ENCODE results near the gene WASHC4. TPM values are rescaled to one million over a fixed set of nuclear protein-coding genes. Genes with fewer than 3 reads are reported as not detected.

WASHC4 gene
- total and polyA plus RNA-seq, 10 of the 15 experiments (the other 5 are each of a cell fraction or from before 2014, with no cell fraction given): 16.0 to 50.6 (median 34.0) TPM

DNA sequence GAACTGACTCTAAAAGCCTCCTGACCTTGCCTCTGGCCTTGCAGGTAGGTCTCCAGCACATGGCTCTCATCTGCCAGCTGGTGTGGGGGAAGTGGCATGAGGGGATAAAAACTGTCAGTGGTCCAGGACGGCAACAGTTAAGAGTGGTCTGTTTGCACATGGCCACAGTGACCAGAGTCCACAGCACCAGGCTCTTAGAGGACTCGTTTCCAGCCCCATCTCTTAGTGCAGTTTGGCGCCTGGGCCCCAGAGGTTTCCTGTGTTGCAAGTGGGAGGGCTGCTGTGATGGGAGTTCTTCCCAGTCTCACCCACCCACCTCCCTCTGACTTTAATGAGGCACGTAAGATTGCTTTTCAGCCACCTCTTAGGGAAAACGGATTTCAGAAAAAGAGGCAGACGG, 91.4 kb downstream of the WASHC4 start:
- Histone ChIP-seq H3K27ac (ENCODE audit: control insufficient read depth, insufficient read depth) (no peak overlapping the region), H3K9ac (ENCODE audit: control insufficient read depth, insufficient read depth, low read length) (no peak overlapping the region), H3K27me3 (replicated peaks in 1 of 2; ENCODE audit: control insufficient read depth in 2 of 2, insufficient read depth in 2 of 2, low read length in 1 of 2) (no peaks in the 10 kb centered on the region), H2AFZ (ENCODE audit: control insufficient read depth, low read depth, low read length) (no peak overlapping the region), H3K4me1 (ENCODE audit: control insufficient read depth, insufficient read depth, low read length) (no peaks in the 10 kb centered on the region), H3K79me2 (ENCODE audit: control insufficient read depth, insufficient read depth, low read length) (no peaks in the 10 kb centered on the region), H3K4me3 (no peak overlapping the region), H3K36me3 (ENCODE audit: control insufficient read depth in 2 of 2, insufficient read depth in 2 of 2, low read length in 1 of 2) (peaks cover 2 to 9% of the 10 kb centered on the region in 2 experiments), H3K4me2 (ENCODE audit: control insufficient read depth, insufficient read depth) (no peak overlapping the region), H3K9me3 (replicated peaks; ENCODE audit: control insufficient read depth, insufficient read depth, low read length) (no peaks in the 10 kb centered on the region), H4K20me1 (ENCODE audit: control insufficient read depth, insufficient read depth) (peaks cover 2% of the 10 kb centered on the region; the same call in 1 of the 2 replicates)
- no peak for FAIRE-seq
- POLR2A ChIA-PET: no interaction called here
- no peak for ATAC-seq
- TF ChIP-seq SPI1 (IDR thresholded peaks at IDR 0.05; ENCODE audit: borderline replicate concordance, insufficient read depth, low read depth, low read length) (no peak), ATF3 (IDR thresholded peaks at IDR 0.05; ENCODE audit: borderline replicate concordance, extremely low read depth, low read depth, low read length) (no peak), ZNF384 (IDR thresholded peaks at IDR 0.05; ENCODE audit: borderline replicate concordance, low read depth, low read length) (no peak)
- RAD21 ChIA-PET (ENCODE audit: unreplicated experiment): no interaction called here
- BruUV-seq (replicated peaks): no TSS peak
- in situ Hi-C loops (cut with MboI): no loop called here
- intact Hi-C loops (cut with micrococcal nuclease; ENCODE audit: unreplicated experiment): no loop called here
- CTCF ChIA-PET: no interaction called here
- no peak for DNase-seq (ENCODE audit: low read depth, low spot score)
- WGBS (ENCODE audit: insufficient coverage, insufficient replicate concordance, low lambda C conversion rate, missing lambda C conversion rate): 98% methylated on average over 6 of the region's 6 CpGs
- SMC1A ChIA-PET (ENCODE audit: uncharacterized antibody, unreplicated experiment): no interaction called here

GRCh38 chr12:105200385-105200784, 92.9 kb downstream of the WASHC4 start:
- no TSS peak for BruUV-seq (replicated peaks)
- ChIA-PET RAD21 (ENCODE audit: unreplicated experiment) (no interaction called here), SMC1A (ENCODE audit: uncharacterized antibody, unreplicated experiment) (no interaction called here), CTCF (no interaction called here), POLR2A (no interaction called here)
- H3K27me3 ChIP-seq (replicated peaks in 1 of 2; ENCODE audit: control insufficient read depth in 2 of 2, insufficient read depth in 2 of 2, low read length in 1 of 2): no peaks in the 10 kb centered on the region
- in situ Hi-C loops (cut with MboI) (no loop called here), intact Hi-C loops (cut with micrococcal nuclease; ENCODE audit: unreplicated experiment) (no loop called here)
- FAIRE-seq: no peak
- peaks cover 2 to 6% of the 10 kb centered on the region in 2 experiments for H3K36me3 ChIP-seq (ENCODE audit: control insufficient read depth in 2 of 2, insufficient read depth in 2 of 2, low read length in 1 of 2)
- no peak overlapping the region for H2AFZ ChIP-seq (ENCODE audit: control insufficient read depth, low read depth, low read length)
- peaks cover 2% of the 10 kb centered on the region; the same call in 1 of the 2 replicates for H4K20me1 ChIP-seq (ENCODE audit: control insufficient read depth, insufficient read depth)
- H3K9me3 ChIP-seq (replicated peaks; ENCODE audit: control insufficient read depth, insufficient read depth, low read length): no peaks in the 10 kb centered on the region
- TF ChIP-seq ESRRA (IDR thresholded peaks at IDR 0.05; ENCODE audit: low read length) (no peak), CUX1 (IDR thresholded peaks at IDR 0.05; ENCODE audit: insufficient replicate concordance, low read depth, low read length) (no peak)
- TF ChIP-seq, protein P1, sequence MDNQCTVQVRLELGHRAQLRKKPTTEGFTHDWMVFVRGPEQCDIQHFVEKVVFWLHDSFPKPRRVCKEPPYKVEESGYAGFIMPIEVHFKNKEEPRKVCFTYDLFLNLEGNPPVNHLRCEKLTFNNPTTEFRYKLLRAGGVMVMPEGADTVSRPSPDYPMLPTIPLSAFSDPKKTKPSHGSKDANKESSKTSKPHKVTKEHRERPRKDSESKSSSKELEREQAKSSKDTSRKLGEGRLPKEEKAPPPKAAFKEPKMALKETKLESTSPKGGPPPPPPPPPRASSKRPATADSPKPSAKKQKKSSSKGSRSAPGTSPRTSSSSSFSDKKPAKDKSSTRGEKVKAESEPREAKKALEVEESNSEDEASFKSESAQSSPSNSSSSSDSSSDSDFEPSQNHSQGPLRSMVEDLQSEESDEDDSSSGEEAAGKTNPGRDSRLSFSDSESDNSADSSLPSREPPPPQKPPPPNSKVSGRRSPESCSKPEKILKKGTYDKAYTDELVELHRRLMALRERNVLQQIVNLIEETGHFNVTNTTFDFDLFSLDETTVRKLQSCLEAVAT (IDR thresholded peaks at IDR 0.05): no peak
- H3K9ac ChIP-seq (ENCODE audit: control insufficient read depth, insufficient read depth, low read length): no peak overlapping the region
- no peak overlapping the region for H3K4me3 ChIP-seq
- H3K79me2 ChIP-seq (ENCODE audit: control insufficient read depth, insufficient read depth, low read length): no peaks in the 10 kb centered on the region
- ATAC-seq: no peak
- WGBS (ENCODE audit: insufficient coverage, insufficient replicate concordance, low lambda C conversion rate, missing lambda C conversion rate): 83% methylated on average over 4 of the region's 4 CpGs
- H3K4me1 ChIP-seq (ENCODE audit: control insufficient read depth, insufficient read depth, low read length): no peaks in the 10 kb centered on the region
- H3K27ac ChIP-seq (ENCODE audit: control insufficient read depth, insufficient read depth): no peak overlapping the region
- no peak overlapping the region for H3K4me2 ChIP-seq (ENCODE audit: control insufficient read depth, insufficient read depth)
- no peak for DNase-seq (ENCODE audit: low read depth, low spot score)
